ENCODE measurements around the gene RBM8A. TPM values are rescaled to one million over a fixed set of nuclear protein-coding genes. Genes with fewer than 3 reads are reported as not detected.
A peak's percentile ranks its signal among the peaks of the same experiment; 100 is the strongest.

The RBM8A gene
- total and polyA plus RNA-seq, 9 of the 15 experiments (the other 6 are each of a cell fraction or from before 2014, with no cell fraction given): 215 to 1,035 (median 291) TPM

GRCh38 chr1:145962157-145963102 lies 35.1 kb upstream of the RBM8A start (continued):
- peak; percentile 12; the same call in 1 of the 2 replicates for TF ChIP-seq ZBTB40 (IDR thresholded peaks at IDR 0.05)
- no peak for TF ChIP-seq ZBTB40 (CRISPR knock-in tag; IDR thresholded peaks at IDR 0.05)
- no peak for TF ChIP-seq ZNF23 (CRISPR knock-in tag; IDR thresholded peaks at IDR 0.05)
- TF ChIP-seq RCOR1 (IDR thresholded peaks at IDR 0.05; ENCODE audit: borderline replicate concordance in 1 of 2, low read depth in 2 of 2, low read length in 2 of 2): no peak
- no peak for TF ChIP-seq ZFP30 (CRISPR knock-in tag; IDR thresholded peaks at IDR 0.05; ENCODE audit: borderline replicate concordance)
- TF ChIP-seq MAFF (IDR thresholded peaks at IDR 0.05; ENCODE audit: low read length): no peak
- no peak; the same call in 1 of the 2 replicates for TF ChIP-seq DPF2 (IDR thresholded peaks at IDR 0.05)
- no peak for TF ChIP-seq NCOA6 (IDR thresholded peaks at IDR 0.05)
- no peak for TF ChIP-seq TAF7 (tag; IDR thresholded peaks at IDR 0.05)
- no peak for TF ChIP-seq MXI1 (IDR thresholded peaks at IDR 0.05; ENCODE audit: low read depth, low read length)
- no peak for TF ChIP-seq ZBTB26 (CRISPR knock-in tag; IDR thresholded peaks at IDR 0.05)
- no peak for TF ChIP-seq YY1 (IDR thresholded peaks at IDR 0.05; ENCODE audit: borderline replicate concordance in 1 of 3, control insufficient read depth in 1 of 3, extremely low read depth in 1 of 3, insufficient read depth in 3 of 3, insufficient read length in 1 of 3, insufficient replicate concordance in 2 of 3, low read depth in 1 of 3, low read length in 2 of 3)
- TF ChIP-seq ZNF280A (IDR thresholded peaks at IDR 0.05; ENCODE audit: low read depth, partially characterized antibody): no peak
- no peak for TF ChIP-seq RBM39 (optimal IDR thresholded peaks at IDR 0.05; ENCODE audit: low read depth, low read length)
- 0 out of 4 replicates have a peak, but pooled peaks of 1 of the 2 experiments have one; percentile 25 for TF ChIP-seq HDAC1 (IDR thresholded peaks at IDR 0.05)

Measured in K562 (cell line).